SIG-M5 treated with dmso at 0.1 percent for 504 hours (cell line): Measurements from ENCODE around the gene MACROD1.

Experiments used
- DNase-seq: peaks from one replicate; lab custom pipeline; 2025; ENCODE audit not compliant: unreplicated experiment; lab: John Stamatoyannopoulos, UW

Gene MACROD1

GRCh38 chr11:64001484-64002420, 164.2 kb downstream of the MACROD1 start:
- no peak for DNase-seq

- no peak for DNase-seq
These were observed 165.0 kb downstream of the MACROD1 start for GRCh38 chr11:64000740-64001483.

- DNase-seq, result no peak
These were observed 165.7 kb downstream of the MACROD1 start for GRCh38 chr11:64000026-64000739.

- DNase-seq, result no peak
These were observed 166.4 kb downstream of the MACROD1 start for GRCh38 chr11:63999349-64000025.

- no peak for DNase-seq
These were observed 167.2 kb downstream of the MACROD1 start for GRCh38 chr11:63998558-63999348.

GRCh38 chr11:63997801-63998337, 168.0 kb downstream of the MACROD1 start:
- no peak for DNase-seq

- DNase-seq, result no peak
These were observed 168.7 kb downstream of the MACROD1 start for GRCh38 chr11:63997104-63997700.

GRCh38 chr11:63996512-63996911, 169.4 kb downstream of the MACROD1 start:
- no peak for DNase-seq

GRCh38 chr11:63993993-63994392, 171.9 kb downstream of the MACROD1 start:
- no peak for DNase-seq

GRCh38 chr11:63993100-63993499, 172.8 kb downstream of the MACROD1 start:
- DNase-seq, result no peak

GRCh38 chr11:63991558-63991957, 174.4 kb downstream of the MACROD1 start:
- DNase-seq, result no peak

GRCh38 chr11:63986932-63987513, 178.9 kb downstream of the MACROD1 start:
- no peak for DNase-seq

- DNase-seq, result peak; percentile 86
These were observed 179.6 kb downstream of the MACROD1 start, which contains the start of gene OTUB1 for GRCh38 chr11:63986156-63986931. Gene OTUB1 (plus strand): TSS chr11:63986438. CDS start chr11:63986457, 19 bp downstream.

GRCh38 chr11:63985812-63986155, 180.1 kb downstream of the MACROD1 start:
- peak; percentile 33 for DNase-seq

GRCh38 chr11:63979426-63979825, 186.5 kb downstream of the MACROD1 start:
- DNase-seq, result no peak

GRCh38 chr11:63978551-63979239, 187.2 kb downstream of the MACROD1 start:
- DNase-seq, result no peak

- peak; percentile 100 for DNase-seq
These were observed 191.4 kb downstream of the MACROD1 start, which contains the start of gene COX8A for GRCh38 chr11:63974259-63975143. Gene COX8A (plus strand): TSS chr11:63974620. CDS start chr11:63974681, 61 bp downstream.
